ENCODE measurements around the gene ABCC3. TPM values are rescaled to one million over a fixed set of nuclear protein-coding genes. Genes with fewer than 3 reads are reported as not detected.

ABCC3 gene
- total and polyA plus RNA-seq, 2 of the 8 experiments (the other 6 are each of a cell fraction or from before 2014, with no cell fraction given) = 0.35 to 0.37 TPM

DNA sequence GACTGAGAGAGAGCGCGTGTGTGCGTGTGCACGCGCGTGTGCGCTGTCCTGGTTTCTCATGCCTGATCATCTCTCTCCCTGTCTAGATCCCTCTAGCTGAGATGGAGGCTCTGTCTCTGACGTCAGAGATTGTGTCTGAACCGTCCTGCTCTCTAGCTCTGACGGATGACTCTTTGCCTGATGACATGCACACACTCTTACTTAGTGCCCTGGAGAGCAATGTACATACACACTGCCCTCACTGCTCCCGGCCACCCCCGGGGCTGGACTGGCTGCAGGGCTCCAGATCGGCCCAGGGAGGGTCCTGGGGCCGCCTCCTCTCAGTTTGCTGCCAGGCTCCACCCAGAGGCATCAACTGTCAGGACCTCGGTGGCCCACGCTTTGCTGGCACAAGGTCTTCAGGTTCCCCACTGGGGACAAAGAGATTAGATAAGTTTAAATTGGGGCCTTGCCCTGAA, 13.1 kb upstream of the ABCC3 start:
- TF ChIP-seq CREB1 (IDR thresholded peaks at IDR 0.05) (0 out of 2 replicates have a peak, but pooled peaks have one; percentile 8), ZNF274 (IDR thresholded peaks at IDR 0.05; ENCODE audit: borderline replicate concordance, extremely low read depth, low read length) (no peak)
- peak overlapping the region; percentile 68; the same call in 1 of the 2 replicates for H2BK12ac ChIP-seq (ENCODE audit: low read depth, low read length)
- no peak overlapping the region for H2BK20ac ChIP-seq (ENCODE audit: low read length)
- H3K4me3 ChIP-seq (ENCODE audit: extremely low read depth in 1 of 4, insufficient read depth in 2 of 4, low read depth in 3 of 4, low read length in 4 of 4) = 0 out of 8 replicates have a peak overlapping the region, but pooled peaks of 1 of the 4 experiments have one; percentile 16
- POLR2A ChIA-PET (ENCODE audit: partially characterized antibody) = no interaction called here
- H3K4ac ChIP-seq (replicated peaks; ENCODE audit: insufficient read length, low read depth, low read length) = no peak overlapping the region
- no peak overlapping the region for H3K14ac ChIP-seq (ENCODE audit: insufficient read length)
- FAIRE-seq (no peak), DNase-seq (ENCODE audit: low read depth in 1 of 2, low spot score in 2 of 2) (no peak)
- WGBS, 2 experiments (ENCODE audit: extremely low coverage in 1 of 2, insufficient coverage in 1 of 2, insufficient read length in 1 of 2, insufficient replicate concordance in 2 of 2, low coverage in 1 of 2, low lambda C conversion rate in 2 of 2, missing lambda C conversion rate in 1 of 2) = 75% methylated on average over 16 of the region's 16 CpGs; no CpG with 5 or more reads in 1 of the 2 experiments
- no peak overlapping the region for H2BK5ac ChIP-seq (ENCODE audit: low read depth, low read length)
- no peaks in the 10 kb centered on the region for H3K23me2 ChIP-seq (ENCODE audit: low read depth, low read length)
- H2BK15ac ChIP-seq (ENCODE audit: low read length) = no peak overlapping the region
- peak overlapping the region; percentile 8 to 45; a peak in 3 of 4 replicates for H3K4me2 ChIP-seq (ENCODE audit: insufficient read depth in 1 of 2, low read depth in 2 of 2, low read length in 2 of 2)
- no peak overlapping the region for H4K8ac ChIP-seq (ENCODE audit: extremely low read depth, insufficient read depth, low read length)
- H2BK120ac ChIP-seq (replicated peaks; ENCODE audit: low read depth, low read length) = no peak overlapping the region
- no peak overlapping the region for H3K23ac ChIP-seq (ENCODE audit: insufficient read length)
- H3K9me3 ChIP-seq (ENCODE audit: insufficient read depth in 2 of 2, low read depth in 1 of 2, low read length in 1 of 2) = no peaks in the 10 kb centered on the region
- H3K79me1 ChIP-seq (ENCODE audit: low read depth, low read length) = no peaks in the 10 kb centered on the region
- CTCF ChIA-PET (ENCODE audit: partially characterized antibody) = interaction anchor here (0.6 to 17.1 kb wide), 13 partner anchors 11 to 168 kb away, joined by 3 to 404 read pairs (median 7); partner anchors contain the start of genes ABCC3, CACNA1G and SPATA20
- H2AK5ac ChIP-seq (ENCODE audit: low read depth, low read length) = no peak overlapping the region
- peaks cover 0 to 27% (median 13%) of the 10 kb centered on the region in 4 experiments; a peak in 6 of 7 replicates for H3K4me1 ChIP-seq (replicated peaks in 1 of 4; ENCODE audit: control insufficient read depth in 3 of 4, insufficient read depth in 4 of 4, low read length in 3 of 4)
- peaks cover 0 to 2% (median 0%) of the 10 kb centered on the region in 4 experiments; a peak in 3 of 7 replicates for H3K27me3 ChIP-seq (replicated peaks in 1 of 4; ENCODE audit: control insufficient read depth in 3 of 4, extremely low read depth in 1 of 4, insufficient read depth in 3 of 4, low read length in 3 of 4)
- no peak overlapping the region for H2AFZ ChIP-seq (ENCODE audit: low read length)
- no peaks in the 10 kb centered on the region for H3K36me3 ChIP-seq (ENCODE audit: control insufficient read depth in 2 of 4, insufficient read depth in 4 of 4, low read length in 3 of 4)
- H3K9ac ChIP-seq (replicated peaks in 1 of 4; ENCODE audit: extremely low read depth in 1 of 4, low read depth in 3 of 4, low read length in 3 of 4) = no peak overlapping the region
- H3K18ac ChIP-seq (ENCODE audit: extremely low read depth, low read length) = no peak overlapping the region
- no peaks in the 10 kb centered on the region for H4K20me1 ChIP-seq (replicated peaks in 1 of 2; ENCODE audit: control insufficient read depth in 1 of 2, insufficient read depth in 2 of 2, low read length in 2 of 2)
- no peak overlapping the region for H3K27ac ChIP-seq (ENCODE audit: low read depth, low read length)
- no peaks in the 10 kb centered on the region for H3K79me2 ChIP-seq (ENCODE audit: control insufficient read depth in 1 of 2, insufficient read depth in 2 of 2, low read length in 2 of 2)
- H4K91ac ChIP-seq (replicated peaks; ENCODE audit: insufficient read length, low read length) = peak overlapping the region; percentile 52
- H4K5ac ChIP-seq (ENCODE audit: insufficient read length, low read depth, low read length) = no peak overlapping the region
- no peak overlapping the region for H3K56ac ChIP-seq (replicated peaks; ENCODE audit: insufficient read length, low read depth, low read length)

All from H1 (cell line).